HG03439 (cell line): ENCODE data around the gene CAMK2G.
"Not testable (repeated sequence)": the region's sequence is repeated elsewhere in the genome, so short reads cannot be mapped to it uniquely, and the experiment has no call there.

Experiments used
- ATAC-seq: cut with Tn5 transposase; IDR thresholded peaks from one replicate; pipeline ENCODE4 v1.9.1; 2021; ENCODE audit warnings: mild to moderate bottlenecking, moderate library complexity; ENCODE audit not compliant: unreplicated experiment

CAMK2G gene

DNA sequence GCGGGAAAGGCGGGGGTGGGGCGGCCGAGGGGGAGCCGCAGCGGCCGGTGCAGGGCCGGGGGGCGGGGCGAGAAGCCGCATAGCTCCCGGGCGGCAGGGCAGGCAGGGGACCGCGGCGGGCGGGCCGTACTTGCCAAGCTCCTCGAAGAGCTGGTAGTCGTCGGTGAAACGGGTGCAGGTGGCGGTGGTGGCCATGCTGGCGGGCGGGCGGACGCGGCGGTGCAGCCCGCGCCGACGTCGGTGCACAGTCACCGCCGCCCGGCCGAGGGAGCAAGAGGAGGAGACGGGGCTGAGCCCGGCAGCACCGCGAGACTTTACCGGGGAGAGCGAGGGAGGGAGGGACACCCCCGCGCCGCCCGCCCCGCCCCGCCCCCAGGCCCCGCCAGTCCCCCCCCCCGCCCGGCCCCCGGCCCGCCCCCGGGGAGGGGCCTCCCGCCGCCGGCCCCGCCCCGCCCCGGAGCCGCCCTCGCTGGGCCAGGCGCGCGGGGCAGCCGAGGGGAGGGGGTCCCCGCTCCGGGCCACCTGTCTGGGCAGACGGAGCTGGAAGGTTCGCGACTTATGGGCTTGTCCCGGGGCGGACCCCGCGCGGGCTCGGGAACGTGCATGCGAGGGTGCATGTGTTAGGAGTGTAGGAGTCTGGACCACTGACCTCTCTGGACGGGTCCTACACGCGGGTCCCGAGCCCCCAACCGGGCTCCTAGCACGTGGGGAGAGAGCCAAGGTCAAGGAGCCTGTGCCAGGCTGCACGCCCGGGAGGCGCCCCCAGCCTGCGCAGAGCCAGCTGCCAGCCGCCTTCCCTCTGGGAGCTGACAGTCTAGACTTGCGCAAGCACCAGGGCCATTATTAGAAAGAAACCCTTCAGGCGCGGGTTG, at the start of gene CAMK2G:
Gene CAMK2G (minus strand): TSS at position 289 of the 872 bp plus-strand sequence. CDS start 94 bp downstream, at position 195.
- ATAC-seq, result peak; percentile 73

DNA sequence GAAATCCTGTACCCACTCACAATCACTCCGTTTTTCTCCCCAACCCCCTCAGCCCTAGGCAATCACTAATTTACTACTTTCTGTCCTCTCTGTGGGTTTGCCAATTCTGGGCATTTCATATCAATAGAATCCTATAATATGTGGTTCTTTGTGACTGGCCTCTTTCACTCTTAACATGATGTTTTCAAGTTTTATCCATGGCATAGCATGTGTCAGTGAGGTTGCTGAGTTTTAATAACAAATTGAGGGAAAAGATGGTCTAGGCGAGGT, 48.4 kb upstream of the CAMK2G start:
- no peak for ATAC-seq

DNA sequence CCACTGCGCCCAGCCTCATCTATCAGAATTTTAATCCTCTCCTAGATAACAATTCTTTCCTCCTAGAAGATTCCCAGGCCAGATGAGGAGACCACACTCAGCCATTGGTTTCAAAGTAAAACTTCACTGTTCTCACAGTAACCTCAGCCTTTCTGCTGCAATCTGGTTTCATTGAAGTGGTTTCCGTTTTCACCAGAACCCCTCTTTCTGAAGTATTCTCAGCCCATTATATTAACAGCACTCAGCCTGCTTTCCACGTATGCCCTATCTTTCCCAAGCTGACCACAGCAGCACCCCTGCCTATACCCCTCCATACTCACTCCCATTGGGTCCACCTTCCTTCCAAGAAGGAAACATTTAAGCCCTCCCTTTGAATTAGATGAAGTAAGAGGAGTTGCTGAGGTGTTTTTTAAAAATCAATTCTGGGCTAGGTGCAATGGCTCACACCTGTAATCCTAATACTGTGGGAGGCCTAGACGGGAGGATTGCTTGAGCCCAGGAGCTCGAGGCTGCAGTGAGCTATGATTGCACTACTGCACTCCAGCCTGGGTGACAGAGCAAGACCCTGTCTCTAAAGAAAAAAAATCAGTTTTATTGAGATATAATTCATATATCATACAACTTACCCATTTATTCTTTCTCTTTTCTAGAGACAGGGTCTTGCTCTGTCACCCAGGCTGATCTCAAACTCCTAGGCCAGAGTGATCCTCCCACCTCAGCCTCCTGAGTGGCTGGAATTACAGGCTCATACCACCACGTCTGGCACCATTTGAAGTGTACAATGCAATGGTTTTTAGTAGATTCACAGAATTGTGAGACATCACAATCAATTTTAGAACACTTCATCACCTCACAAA, 47.9 kb upstream of the CAMK2G start:
- no peak for ATAC-seq

DNA sequence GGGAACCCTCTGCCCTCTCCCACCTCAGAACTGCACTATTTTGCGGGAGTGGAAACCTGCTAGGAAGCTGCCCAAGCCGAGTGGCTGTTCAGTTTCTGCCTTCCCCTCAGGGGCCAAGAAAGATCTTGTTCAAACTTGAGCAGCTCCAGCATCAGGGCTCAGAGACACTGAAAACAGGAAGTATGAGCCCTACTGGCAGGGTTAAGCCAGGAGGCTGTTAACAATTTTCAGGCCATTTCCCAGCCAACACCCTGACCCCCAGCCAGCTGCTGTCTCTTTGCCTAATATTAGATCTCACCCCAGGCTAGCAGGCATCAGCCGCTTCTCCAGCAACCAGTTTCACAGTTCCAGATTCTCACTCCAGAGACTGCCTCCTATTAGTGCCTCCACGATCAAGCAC, 45.7 kb upstream of the CAMK2G start:
- ATAC-seq, result no peak

DNA sequence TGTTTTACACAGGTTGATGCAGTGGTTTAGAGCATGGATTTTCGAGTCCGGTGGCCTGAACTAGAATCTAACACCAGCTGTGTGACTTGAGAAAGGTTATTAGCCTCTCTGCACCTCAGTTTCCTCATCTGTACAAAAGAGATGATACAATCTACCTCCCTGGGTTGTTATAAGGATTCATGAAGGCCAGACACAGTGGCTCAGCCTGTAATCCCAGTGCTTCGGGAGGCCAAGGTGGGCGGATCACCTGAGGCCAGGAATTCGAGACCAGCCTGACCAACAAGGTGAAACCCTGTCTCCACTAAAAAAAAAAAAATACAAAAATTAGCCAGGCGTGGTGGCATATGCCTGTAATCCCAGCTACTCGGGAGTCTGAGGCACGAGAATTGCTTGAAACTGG, 45.1 kb upstream of the CAMK2G start:
- not testable (repeated sequence) for ATAC-seq

DNA sequence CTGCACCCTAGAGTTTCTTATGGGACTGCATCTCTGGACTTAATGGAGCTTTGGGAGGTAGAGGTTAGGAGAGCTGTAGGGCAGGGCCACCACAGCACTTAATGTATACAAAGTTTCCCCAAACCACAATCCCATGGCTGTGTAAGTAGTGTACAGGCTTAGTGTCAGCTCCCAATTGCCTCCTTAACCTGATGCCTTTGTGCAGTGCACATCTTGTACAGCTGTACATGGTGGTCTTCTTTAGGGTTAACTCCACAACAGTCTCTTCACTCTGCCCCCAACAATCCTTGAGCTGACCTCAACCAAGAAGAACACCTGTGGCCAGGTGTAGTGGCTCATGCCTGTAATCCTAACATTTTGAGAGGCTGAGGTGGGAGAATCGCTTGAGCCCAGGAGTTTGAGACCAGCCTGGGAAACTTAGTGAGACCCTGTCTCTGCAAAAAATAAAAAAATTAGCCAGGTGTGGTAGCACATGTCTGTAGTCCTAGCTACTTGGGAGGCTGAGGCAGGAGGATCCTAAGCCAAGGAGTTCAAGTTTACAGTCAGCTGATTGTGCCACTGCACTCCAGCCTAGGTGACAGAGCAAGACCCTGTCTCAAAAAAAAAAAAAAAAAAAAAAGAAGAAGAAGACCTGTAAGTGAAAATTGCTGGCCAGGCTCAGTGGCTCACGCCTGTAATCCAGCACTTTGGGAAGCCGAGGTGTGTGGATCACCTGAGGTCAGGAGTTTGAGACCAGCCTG, 43.4 kb upstream of the CAMK2G start:
- no peak for ATAC-seq

DNA sequence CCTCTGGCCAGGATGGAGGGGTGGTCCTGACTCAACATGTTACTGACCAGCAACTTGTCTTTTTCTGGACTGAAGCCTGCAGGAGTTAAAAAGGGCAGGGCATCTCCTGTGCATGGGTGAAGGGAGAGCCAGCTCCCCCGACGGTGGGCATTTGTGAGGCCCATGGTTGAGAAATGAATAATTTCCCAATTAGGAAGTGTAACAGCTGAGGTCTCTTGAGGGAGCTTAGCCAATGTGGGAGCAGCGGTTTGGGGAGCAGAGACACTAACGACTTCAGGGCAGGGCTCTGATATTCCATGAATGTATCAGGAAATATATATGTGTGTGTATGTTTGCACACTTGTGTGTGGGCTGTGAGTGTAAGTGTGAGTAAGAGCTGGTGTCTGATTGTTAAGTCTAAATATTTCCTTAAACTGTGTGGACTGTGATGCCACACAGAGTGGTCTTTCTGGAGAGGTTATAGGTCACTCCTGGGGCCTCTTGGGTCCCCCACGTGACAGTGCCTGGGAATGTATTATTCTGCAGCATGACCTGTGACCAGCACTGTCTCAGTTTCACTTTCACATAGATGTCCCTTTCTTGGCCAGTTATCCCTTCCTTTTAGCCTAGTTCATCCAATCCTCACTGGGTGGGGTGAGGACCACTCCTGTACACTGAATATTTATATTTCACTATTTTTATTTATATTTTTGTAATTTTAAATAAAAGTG, 42.6 kb upstream of the CAMK2G start:
- ATAC-seq, result no peak

DNA sequence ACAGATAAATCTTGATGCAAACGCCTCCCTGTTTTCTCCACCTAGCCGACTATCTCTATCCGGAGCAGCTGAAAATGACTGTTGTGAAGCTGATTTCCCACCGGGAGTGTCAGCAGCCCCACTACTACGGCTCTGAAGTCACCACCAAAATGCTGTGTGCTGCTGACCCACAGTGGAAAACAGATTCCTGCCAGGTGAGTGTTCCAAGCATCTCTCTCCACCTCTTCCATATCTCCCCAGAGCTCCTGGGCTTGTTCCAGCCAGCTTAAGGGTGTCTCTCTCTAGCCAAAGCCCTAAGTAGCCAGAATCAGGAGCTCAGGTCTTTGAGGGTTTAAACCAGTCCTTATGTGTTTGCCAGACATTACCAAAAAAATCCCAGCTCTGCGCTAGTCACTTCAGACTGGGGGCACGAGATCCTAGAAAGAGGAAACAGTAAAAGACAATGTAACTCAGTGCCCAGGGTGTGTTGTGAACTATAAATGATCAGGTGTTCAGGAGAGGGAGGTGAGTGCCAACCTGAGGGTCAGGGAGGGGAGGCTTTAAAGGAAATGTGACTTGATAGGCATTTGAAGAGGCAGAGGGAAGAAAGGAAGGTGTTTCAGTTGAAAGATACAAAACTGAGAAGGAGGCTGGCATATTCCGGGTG, 41.0 kb upstream of the CAMK2G start:
- no peak for ATAC-seq

DNA sequence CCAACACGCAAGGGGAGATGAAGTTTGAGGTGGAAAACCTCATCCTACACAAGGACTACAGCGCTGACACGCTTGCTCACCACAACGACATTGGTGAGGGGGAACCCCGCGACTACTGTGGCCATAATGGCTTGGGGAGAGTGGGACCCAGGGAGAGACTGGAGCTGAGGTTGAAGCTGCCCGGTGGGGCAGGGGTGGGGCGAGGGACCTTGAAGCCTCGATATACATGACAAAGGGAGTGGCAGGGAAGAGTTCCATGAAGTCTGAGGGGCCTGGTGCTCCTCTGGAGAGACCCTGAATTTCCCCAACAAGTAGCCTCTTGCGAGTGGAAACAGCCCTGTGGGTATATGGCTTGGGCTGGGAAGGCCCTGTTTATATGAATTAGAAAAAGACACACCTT, 39.7 kb upstream of the CAMK2G start:
- ATAC-seq, result no peak

DNA sequence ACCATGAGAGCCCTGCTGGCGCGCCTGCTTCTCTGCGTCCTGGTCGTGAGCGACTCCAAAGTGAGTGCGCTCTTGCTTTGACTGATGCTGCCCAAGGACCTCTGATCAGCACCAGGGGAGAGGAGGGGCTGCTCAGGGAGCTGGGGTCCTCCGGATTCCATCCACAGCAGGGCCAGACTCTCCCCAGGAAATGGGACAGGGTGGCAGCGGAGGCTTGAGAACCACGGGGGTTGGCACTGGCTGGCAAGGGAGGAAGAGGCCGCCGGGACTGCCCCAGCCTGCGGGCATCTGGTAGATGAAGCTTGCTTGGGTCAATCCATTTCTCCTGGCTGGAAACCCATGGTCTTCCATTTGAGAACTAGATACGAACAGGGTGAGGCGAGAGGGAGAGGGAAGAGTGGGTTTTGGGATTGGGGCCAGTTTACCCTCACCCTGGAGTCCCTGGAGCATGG, 37.2 kb upstream of the CAMK2G start:
- no peak for ATAC-seq

DNA sequence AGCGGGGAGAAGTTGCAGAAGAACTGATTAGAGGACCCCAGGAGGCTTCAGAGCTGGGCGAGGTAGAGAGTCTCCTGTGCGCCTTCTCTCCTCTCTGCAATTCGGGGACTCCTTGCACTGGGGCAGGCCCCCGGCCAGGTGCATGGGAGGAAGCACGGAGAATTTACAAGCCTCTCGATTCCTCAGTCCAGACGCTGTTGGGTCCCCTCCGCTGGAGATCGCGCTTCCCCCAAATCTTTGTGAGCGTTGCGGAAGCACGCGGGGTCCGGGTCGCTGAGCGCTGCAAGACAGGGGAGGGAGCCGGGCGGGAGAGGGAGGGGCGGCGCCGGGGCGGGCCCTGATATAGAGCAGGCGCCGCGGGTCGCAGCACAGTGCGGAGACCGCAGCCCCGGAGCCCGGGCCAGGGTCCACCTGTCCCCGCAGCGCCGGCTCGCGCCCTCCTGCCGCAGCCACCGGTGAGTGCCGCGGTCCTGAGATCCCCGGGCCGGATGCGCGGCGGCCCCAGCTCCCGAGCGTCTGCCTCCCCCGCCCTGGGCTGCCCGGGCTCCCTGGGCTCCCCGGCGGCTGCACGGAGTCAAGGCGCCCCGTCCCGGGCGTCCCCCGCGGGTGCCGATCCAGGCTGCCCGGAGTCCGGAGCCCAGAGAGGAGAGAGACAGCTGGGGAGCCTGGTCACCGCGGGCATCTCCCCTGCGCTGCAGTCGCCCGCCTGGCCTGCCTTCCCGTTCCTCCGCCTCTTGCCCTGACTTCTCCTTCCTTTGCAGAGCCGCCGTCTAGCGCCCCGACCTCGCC, 36.6 kb upstream of the CAMK2G start, which contains the start of gene PLAU:
Gene PLAU (plus strand): TSS at position 369 of the 789 bp plus-strand sequence. CDS start 424 bp downstream, outside the sequence.
- ATAC-seq, result no peak

DNA sequence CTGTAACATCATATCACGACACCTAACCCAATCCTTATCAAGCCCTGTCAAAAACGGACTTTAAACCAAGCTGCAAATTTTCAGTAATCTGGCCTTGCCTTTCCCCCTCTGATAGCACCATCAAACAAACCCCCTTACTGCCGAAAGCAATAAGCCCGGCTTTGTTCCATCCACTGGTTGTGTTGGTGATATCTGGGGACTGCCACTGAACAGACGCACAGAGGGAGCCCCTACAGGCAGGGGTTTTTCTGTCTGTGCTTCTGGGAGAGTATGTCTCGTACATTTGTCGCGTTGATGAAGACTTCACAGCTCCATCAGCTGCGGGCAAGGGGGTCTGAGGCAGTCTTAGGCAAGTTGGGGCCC, 36.0 kb upstream of the CAMK2G start:
- no peak for ATAC-seq

DNA sequence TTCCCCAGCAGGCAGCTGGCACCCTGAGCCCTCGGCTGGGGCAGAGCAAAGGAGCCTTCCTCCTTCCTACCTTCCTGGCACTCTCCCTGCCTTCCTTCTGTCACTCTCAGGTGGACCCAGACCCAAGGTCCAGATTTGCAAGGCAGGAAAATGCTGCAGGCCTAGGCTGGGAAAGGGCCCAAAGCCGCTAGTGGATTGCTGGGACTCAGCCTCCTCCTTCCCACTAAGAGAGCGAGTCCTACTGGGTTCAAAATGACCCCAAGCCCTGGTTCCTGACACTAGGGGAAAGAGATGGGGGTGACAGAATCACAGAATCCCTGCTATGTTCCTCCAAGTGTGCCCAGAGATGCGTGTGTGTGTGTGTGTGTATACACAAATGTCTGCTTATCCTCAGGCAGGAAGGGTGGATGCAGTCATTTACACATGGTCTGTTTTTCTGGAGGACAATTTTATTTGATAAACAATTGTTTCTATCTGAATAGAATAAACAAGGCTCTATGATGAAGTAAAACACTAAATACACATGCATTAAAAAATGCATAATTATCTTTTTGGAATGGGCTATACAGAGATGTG, 35.3 kb upstream of the CAMK2G start:
- no peak for ATAC-seq

DNA sequence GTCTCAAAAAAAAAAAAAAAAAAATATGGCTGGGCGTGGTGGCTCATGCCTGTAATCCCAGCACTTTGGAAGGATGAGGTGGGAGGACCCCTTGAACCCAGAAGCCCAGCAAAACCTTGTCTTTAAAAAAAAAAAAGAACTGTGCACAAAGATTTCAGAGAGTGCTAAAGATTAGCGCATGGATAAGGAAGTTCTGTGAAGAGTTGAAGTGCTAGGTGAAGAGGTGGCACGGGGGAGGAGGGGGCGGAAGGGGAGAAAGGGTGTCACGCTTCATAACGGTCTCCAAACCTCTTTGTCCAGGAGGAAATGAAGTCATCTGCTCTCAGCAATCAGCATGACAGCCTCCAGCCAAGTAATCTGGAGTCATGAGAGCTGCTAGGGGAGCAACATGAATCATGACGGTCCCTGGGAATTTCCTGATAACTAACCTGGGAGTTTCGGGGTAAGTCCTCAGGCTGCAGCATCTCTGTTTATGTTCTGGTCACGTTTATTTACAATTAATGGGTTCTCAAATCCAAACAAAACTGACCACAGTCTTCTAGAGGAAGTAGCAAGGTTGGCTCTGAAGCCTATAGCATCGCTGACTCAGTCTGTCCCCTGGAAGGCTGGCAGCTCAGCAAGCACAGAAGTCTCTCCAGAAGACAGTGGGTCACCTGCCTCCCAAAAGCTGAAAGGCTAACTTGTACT, 34.6 kb upstream of the CAMK2G start:
- ATAC-seq, result peak; percentile 60

DNA sequence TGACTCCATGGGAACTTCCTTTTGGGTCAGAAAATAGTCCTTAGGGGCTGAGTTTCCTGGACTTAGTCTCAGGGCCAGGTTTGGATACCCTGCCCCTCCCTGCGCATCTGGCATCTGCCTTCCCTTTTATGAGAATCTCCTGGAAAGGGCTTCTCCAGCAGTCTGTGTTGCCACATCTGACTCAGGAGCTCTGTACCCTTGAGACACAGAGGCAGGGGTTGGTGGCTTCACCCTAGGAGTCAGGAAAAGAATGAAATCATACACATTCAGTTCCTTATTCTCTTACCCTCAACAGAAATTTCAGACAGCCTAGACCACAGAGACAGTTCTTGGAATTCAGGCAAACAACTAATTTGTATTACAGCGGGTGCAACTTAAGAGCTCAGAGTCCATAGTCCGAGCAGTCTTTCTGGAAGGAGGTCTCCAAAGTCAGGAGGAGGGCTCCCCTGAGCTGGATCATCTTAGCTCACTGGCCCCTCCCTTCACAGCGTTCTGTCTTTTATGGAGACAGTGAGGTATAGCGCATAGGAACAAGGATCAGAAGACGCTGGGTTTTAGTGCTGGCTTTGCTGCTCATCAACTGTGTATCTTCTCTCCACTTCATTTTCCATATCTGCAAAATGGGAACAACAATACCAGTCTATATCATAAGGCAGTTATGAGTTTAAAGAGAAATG, 33.6 kb upstream of the CAMK2G start:
- no peak for ATAC-seq

DNA sequence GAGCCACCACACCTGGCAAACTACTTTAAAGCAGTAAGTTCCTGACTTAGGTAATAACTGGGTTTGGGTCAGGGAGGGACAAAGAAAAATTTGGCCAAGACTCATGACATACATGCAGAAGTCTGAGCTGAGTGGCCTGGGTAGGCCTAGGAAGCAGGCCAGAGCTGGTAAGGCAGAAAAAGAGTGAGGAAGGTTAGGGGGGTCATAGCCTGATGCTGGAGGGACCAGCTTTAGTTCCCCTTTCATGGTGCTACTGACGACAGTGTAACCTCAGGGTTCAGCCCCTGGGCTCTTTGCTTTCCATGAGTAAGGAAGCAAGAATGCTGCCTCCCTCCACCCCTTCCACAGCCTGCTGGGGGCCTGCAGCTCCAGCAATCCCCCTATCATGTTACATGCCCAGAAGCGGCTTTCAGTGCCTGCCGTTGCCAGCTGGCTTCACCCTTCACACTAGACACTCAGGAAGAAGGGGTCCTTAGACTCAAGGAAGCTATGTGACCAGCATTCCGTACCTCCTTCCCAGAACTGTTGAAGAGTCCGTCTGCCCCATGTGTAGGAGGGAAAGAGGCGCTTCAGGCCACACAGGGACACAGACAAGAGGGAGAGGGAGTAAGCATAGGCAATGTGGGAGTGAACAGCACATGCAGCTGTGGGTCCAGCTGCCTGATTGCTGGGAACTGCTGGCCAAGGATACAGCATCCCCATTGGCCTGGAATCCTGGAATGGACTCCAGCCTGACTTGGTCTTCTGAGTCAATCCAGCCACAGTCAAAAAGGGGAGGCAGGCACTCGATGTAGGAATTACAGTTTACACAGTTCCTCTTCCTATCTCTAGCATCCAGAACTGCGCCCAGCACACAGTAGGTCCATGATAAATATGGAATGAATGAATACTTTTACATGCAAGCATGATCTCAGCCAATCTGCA, 32.4 kb upstream of the CAMK2G start:
- ATAC-seq, result no peak
